CD4-positive, alpha-beta T cell treated with Interleukin-6 for 4 hours (primary cell): ENCODE data around the gene SF3B5.
"Not testable (repeated sequence)": the region's sequence is repeated elsewhere in the genome, so short reads cannot be mapped to it uniquely, and the experiment has no call there.

Source experiments
- DNase-seq: peaks from one replicate; pipeline ENCODE4 v3.0.0-alpha.2; 2020; ENCODE audit warnings: mixed read lengths

The SF3B5 gene

GRCh38 chr6:144104488-144104887, 9.1 kb upstream of the SF3B5 start:
- DNase-seq = no peak

- no peak for DNase-seq
Observed at GRCh38 chr6:144103026-144103563, 7.7 kb upstream of the SF3B5 start.

- no peak for DNase-seq
Observed at GRCh38 chr6:144098993-144099392, 3.6 kb upstream of the SF3B5 start.

GRCh38 chr6:144094731-144095133, 641 bp downstream of the SF3B5 start:
- no peak for DNase-seq

GRCh38 chr6:144093658-144094057, 1.7 kb downstream of the SF3B5 start:
- no peak for DNase-seq

GRCh38 chr6:144093236-144093635, 2.1 kb downstream of the SF3B5 start:
- no peak for DNase-seq

- DNase-seq = no peak
Observed at GRCh38 chr6:144090384-144090783, 5.0 kb downstream of the SF3B5 start.

GRCh38 chr6:144087789-144088426, 7.5 kb downstream of the SF3B5 start:
- no peak for DNase-seq

- DNase-seq = no peak
Observed at GRCh38 chr6:144086959-144087358, 8.4 kb downstream of the SF3B5 start.

- DNase-seq = no peak
Observed at GRCh38 chr6:144083172-144083571, 12.2 kb downstream of the SF3B5 start.

GRCh38 chr6:144082412-144082811, 13.0 kb downstream of the SF3B5 start:
- not testable (repeated sequence) for DNase-seq

GRCh38 chr6:144077871-144078270, 17.5 kb downstream of the SF3B5 start:
- no peak for DNase-seq

GRCh38 chr6:144075875-144076274, 19.5 kb downstream of the SF3B5 start:
- no peak for DNase-seq

- no peak for DNase-seq
Observed at GRCh38 chr6:144075187-144075586, 20.2 kb downstream of the SF3B5 start.

- no peak for DNase-seq
Observed at GRCh38 chr6:144073024-144073423, 22.3 kb downstream of the SF3B5 start.

- DNase-seq = no peak
Observed at GRCh38 chr6:144069506-144069905, 25.9 kb downstream of the SF3B5 start.

- no peak for DNase-seq
Observed at GRCh38 chr6:144068794-144069193, 26.6 kb downstream of the SF3B5 start.

GRCh38 chr6:144066741-144067484, 28.5 kb downstream of the SF3B5 start:
- no peak for DNase-seq

GRCh38 chr6:144066255-144066654, 29.1 kb downstream of the SF3B5 start:
- DNase-seq = no peak

- DNase-seq = no peak
Observed at GRCh38 chr6:144065213-144065660, 30.1 kb downstream of the SF3B5 start.

- DNase-seq = peak; percentile 60
Observed at GRCh38 chr6:144064402-144065212, 30.8 kb downstream of the SF3B5 start.

GRCh38 chr6:144063744-144064401, 31.5 kb downstream of the SF3B5 start:
- peak; percentile 95 for DNase-seq

- DNase-seq = no peak
Observed at GRCh38 chr6:144063246-144063743, 32.1 kb downstream of the SF3B5 start.
